GM12865 (cell line): ENCODE results near the gene PTGR3.

Experiments
- DNase-seq: peaks from one replicate; pipeline ENCODE4 v3.0.0; 2010; ENCODE audit warnings: low read depth
- H3K4me3 ChIP-seq: 2 replicates; pipeline ENCODE4 v1.5.1; 2011; ENCODE audit warnings: mild to moderate bottlenecking, low read depth, low read length, control low read depth
- TF ChIP-seq, protein P1 (sequence below): IDR thresholded peaks from 2 replicates; pipeline ENCODE4 v1.5.1; 2011; ENCODE audit warnings: low read length, control low read depth, low read depth, inconsistent platforms; ENCODE audit not compliant: insufficient read depth; ENCODE audit errors: missing control alignments

The PTGR3 gene, protein sequence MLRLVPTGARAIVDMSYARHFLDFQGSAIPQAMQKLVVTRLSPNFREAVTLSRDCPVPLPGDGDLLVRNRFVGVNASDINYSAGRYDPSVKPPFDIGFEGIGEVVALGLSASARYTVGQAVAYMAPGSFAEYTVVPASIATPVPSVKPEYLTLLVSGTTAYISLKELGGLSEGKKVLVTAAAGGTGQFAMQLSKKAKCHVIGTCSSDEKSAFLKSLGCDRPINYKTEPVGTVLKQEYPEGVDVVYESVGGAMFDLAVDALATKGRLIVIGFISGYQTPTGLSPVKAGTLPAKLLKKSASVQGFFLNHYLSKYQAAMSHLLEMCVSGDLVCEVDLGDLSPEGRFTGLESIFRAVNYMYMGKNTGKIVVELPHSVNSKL

DNA sequence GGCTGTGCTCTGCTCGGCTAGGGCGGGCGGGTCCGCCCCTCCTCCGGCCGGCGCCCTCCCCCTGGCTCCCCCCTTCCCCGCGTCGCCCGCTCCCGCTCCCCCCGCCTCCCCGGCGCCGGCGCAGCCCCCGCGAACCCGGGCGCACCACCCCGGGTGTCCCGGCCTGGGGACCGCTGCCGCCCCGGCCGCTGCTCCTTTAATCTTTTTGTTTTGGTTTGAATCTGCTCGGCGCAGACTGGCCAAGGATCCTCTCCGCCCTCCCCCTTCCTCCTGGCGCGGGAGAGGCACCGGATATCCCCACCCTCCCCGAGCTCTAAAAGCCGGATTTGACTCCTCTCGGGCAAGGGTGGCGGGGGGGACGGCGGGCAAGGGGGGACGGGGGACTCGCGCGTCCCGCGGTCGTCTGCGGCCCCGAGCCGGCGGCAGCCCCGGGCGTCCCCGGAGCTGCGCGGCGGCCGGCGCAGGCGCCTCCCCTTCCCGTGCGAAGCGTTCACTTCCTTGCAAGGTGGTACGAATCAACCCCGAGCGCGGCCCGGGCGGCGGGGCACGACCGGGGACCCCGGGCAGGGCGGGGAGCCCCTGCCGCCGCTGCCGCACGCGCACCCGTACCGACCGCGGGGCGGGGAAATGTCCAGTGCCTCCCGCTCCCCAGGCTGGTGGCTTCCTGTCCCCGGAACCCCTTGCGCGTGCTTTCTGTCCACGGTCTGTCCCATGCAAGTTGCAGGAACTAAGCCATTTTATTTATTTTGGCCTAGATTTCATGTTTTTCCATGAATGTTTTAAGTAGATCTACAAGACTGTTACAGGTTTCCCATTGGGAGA lies at the start of gene PTGR3:
Gene PTGR3 (minus strand): TSS at position 11 of the 822 bp plus-strand sequence. CDS start 81 bp downstream, outside the sequence.
- TF ChIP-seq, protein P1, sequence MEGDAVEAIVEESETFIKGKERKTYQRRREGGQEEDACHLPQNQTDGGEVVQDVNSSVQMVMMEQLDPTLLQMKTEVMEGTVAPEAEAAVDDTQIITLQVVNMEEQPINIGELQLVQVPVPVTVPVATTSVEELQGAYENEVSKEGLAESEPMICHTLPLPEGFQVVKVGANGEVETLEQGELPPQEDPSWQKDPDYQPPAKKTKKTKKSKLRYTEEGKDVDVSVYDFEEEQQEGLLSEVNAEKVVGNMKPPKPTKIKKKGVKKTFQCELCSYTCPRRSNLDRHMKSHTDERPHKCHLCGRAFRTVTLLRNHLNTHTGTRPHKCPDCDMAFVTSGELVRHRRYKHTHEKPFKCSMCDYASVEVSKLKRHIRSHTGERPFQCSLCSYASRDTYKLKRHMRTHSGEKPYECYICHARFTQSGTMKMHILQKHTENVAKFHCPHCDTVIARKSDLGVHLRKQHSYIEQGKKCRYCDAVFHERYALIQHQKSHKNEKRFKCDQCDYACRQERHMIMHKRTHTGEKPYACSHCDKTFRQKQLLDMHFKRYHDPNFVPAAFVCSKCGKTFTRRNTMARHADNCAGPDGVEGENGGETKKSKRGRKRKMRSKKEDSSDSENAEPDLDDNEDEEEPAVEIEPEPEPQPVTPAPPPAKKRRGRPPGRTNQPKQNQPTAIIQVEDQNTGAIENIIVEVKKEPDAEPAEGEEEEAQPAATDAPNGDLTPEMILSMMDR = no peak
- H3K4me3 ChIP-seq = peak within 1 kb of the TSS; percentile 93
- peak; percentile 94 for DNase-seq

DNA sequence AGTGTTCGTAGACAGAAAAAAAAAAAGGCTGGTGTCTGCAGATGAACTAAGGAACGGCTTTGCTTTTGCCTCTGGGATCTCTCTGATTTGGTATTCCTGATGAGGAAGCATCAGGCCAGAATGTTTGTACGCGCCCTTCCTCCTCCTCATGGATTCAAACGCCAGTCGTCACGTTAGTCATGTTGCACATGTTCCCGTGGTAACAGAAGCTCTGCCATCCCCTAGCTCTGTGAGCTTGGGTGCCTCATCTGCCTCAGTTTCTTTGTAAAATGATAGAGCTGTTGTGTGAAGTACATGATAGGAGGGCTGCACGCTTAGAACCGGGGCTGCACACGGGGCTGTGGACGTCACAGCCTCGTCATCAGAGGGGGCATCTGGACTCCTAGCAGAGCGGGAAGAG lies 48.7 kb upstream of the PTGR3 start:
- TF ChIP-seq, protein P1 = no peak

DNA sequence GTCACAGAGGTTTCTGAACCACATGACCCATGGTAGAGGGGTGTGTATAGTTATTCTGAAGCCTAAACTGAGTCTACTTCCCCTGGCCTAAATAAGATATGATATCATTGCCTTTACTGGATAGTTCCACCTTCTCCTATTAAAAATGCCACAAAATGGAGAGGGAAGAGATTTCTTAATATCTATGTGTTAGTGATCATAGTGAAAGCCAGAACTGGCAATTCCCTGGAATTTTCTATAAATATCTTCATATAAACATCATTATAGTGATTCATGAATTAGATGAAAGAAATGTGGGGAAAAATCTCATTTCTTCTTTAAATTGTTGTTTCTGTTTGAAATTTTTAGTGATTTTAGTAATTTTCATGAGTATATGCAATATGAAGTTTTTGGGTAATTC lies 47.4 kb upstream of the PTGR3 start:
- TF ChIP-seq, protein P1 = no peak
- no peak overlapping the region for H3K4me3 ChIP-seq
- no peak for DNase-seq

More for the DNA sequence above, 48.7 kb upstream of the PTGR3 start:
- H3K4me3 ChIP-seq = no peak overlapping the region
- DNase-seq = no peak

DNA sequence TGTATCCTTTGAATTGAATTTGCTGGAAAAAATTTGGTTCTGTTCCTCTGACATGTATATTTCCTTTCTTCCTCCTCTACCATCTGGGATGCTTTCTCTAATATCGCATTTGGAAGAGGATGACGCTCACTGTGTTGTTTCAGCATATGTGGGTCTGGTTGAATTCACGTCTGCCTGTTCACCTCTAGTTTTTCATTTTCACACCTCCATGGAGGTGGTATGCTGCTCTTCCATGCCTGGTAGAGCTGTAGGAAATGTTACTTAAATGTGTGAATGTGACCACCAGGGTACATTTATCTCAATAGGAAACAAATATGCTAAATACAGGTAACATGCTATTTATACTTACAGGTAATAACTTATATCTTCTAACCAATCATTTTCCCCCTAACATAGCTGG lies 46.2 kb upstream of the PTGR3 start:
- no peak overlapping the region for H3K4me3 ChIP-seq
- DNase-seq = no peak
- TF ChIP-seq, protein P1 = no peak

DNA sequence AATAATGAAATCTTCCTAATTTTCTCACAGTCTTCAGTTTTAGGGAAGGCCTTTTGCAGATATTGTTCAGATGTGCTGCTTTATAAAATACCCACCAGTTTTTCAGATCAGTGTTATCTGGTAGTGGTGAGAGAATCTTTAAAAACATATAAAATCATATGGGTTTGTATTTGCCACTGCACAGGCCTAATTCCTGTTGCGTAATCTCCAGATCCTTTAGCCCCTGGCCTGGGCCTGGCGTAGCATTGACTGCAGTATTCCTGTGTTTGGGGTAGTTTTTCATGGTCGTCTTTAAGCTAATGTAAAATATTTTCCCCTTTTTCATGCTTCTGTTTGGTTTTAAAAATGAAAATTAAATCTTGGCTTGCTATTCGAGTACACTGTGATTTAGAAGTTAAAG lies 44.8 kb upstream of the PTGR3 start:
- TF ChIP-seq, protein P1 = no peak
- H3K4me3 ChIP-seq = no peak overlapping the region

DNA sequence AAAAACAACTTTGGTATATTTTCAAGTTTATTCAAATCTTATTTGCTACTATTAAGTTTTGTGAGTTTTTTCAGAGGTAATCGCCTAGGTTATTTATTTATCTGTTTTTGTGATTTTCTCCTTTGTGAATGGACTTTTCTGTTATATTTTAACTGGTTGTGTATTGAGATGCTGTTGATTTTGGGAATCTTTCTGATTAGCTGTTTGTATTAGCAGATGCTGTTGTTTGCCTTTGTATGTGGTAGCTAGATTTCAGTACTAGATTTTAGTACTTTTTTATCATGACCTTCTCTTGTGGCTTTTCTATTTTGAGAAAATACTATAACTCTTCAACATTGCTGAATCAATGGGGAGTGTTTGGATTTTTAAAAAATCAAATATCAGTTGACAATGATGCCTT lies 44.1 kb upstream of the PTGR3 start:
- TF ChIP-seq, protein P1 = no peak
- no peak overlapping the region for H3K4me3 ChIP-seq
- DNase-seq = no peak

More for the DNA sequence above, 44.8 kb upstream of the PTGR3 start:
- DNase-seq = no peak
